Dedifferentiated amniotic fluid mesenchymal stem cell (primary cell): Measurements from ENCODE around the gene SLC8A1.

Experiments
- DNase-seq: peaks from one replicate; pipeline ENCODE4 v3.0.0-alpha.2; 2016; ENCODE audit errors: extremely low spot score

Gene SLC8A1

DNA sequence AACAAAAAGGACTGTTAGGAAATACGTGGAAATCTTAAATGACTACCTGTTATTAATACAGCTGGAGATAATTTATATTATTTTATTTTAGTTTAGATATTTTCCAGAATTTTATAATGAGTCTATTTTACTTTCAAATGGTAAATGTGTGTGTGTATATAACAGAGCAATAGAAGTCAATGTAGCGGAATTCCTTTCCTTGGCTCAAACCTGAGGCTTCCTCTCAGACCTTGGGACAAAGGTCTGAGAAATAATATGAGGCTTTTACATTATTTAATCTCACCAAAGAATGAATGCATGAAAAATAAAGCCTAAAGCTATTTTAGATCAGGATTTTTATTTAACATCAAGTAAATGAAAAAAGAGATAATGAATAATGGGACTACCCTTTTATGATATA lies 65.7 kb downstream of the SLC8A1 start:
- DNase-seq: no peak

GRCh38 chr2:40384714-40385113 lies 67.2 kb downstream of the SLC8A1 start:
- peak; percentile 59 for DNase-seq

- DNase-seq: no peak
Observed at GRCh38 chr2:40384233-40384632, 67.7 kb downstream of the SLC8A1 start.

- no peak for DNase-seq
Observed at GRCh38 chr2:40380721-40381120, 71.2 kb downstream of the SLC8A1 start.

- DNase-seq: no peak
Observed at GRCh38 chr2:40380041-40380440, 71.8 kb downstream of the SLC8A1 start.

GRCh38 chr2:40374543-40375240 lies 77.2 kb downstream of the SLC8A1 start:
- DNase-seq: no peak

DNA sequence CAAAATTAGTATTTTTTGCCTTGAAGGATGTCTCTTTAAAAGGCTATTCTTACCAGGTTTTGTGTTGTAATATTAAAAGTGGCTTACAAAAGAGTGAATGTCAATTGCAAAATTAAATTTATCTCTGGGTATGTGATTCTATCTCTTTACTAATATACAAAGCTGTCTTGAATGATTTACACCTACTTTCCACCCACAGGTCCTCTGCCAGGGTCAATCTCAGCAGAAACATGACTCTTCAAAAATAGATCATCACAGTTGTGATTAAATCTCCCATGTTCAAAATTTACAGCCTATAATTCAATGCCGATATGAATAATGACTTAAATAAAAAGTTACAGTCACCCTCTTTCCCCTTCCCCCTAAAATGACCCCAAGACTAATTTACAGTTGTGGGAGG lies 78.8 kb downstream of the SLC8A1 start:
- no peak for DNase-seq

GRCh38 chr2:40372283-40372985 lies 79.5 kb downstream of the SLC8A1 start:
- DNase-seq: no peak

GRCh38 chr2:40371525-40372282 lies 80.2 kb downstream of the SLC8A1 start:
- peak; percentile 89 for DNase-seq

- peak; percentile 60 for DNase-seq
Observed at GRCh38 chr2:40370007-40370395, 81.9 kb downstream of the SLC8A1 start.

GRCh38 chr2:40369267-40370006 lies 82.5 kb downstream of the SLC8A1 start:
- no peak for DNase-seq

- no peak for DNase-seq
Observed at GRCh38 chr2:40367652-40368051, 84.2 kb downstream of the SLC8A1 start.

DNA sequence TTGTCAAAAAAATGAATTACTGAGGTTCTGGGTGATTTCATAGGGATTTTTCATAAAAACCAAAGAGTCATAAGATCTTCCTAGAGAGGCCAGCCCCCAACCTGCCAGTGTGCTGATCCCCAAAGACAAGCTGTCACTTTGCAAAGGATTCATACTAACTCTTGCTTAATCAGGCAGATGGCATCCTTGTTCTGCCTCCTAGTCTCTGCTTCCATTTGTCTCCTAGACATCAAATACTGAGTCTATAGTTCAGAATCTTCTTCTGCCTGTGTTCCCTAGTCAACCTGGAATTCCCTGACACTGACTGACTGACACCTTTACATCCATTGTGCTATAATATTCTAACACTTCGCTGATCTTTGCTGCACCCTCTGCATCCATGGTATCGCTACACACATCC lies 84.9 kb downstream of the SLC8A1 start:
- DNase-seq: no peak

DNA sequence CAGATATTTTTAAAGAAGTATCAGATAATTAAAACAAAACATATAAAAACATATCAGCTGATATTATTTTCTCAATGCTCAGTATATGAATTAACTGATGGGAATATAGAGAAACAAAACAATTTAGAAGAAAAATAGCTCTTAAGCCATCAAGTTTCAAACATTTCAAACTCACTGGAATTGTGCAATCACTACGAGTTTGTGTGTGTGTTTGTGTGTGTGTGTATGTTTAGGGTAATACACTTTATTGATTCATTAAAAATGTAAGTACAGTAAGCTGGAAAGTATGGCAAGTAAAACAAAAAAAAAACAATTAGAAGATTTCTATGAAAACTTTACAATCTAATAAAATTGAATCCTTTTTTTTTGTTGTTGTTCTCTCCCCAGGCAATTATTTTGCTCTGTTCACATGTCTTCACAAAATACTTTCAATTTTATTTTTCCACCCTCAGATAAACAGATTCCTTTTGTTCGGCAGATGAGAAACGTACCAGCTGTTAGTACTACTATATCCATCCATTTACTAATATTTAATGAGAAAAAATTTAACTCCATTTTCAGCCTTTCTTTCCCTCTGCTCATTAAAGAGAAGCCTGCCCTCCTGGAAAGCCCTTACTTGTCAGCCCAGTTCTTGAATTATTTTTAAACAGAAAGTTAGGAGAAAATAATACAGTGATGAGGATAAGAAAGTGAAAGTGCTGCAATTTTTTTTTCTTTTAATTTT lies 87.6 kb downstream of the SLC8A1 start:
- DNase-seq: no peak

DNA sequence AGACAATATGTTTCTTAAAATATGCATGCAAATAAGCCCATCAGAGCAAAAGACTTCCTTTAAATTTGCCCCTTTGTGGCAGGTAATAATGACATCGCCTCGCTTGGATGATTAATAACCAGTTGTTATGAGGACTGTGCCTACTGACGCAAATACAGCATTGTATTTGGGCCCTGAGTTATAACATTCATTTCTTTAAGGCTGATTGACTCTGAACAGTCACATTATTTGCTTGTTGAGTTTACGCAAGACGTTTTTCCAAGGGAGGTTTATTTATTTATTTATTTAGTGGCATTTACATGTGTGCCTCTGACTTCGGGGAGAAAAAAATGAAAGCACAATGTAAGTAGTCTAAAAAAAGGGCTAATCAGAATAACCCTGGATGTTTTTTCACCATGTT lies 88.3 kb downstream of the SLC8A1 start:
- no peak for DNase-seq

GRCh38 chr2:40363231-40363630 lies 88.7 kb downstream of the SLC8A1 start:
- DNase-seq: no peak

GRCh38 chr2:40361478-40361877 lies 90.4 kb downstream of the SLC8A1 start:
- no peak for DNase-seq

GRCh38 chr2:40360652-40361051 lies 91.2 kb downstream of the SLC8A1 start:
- no peak for DNase-seq

DNA sequence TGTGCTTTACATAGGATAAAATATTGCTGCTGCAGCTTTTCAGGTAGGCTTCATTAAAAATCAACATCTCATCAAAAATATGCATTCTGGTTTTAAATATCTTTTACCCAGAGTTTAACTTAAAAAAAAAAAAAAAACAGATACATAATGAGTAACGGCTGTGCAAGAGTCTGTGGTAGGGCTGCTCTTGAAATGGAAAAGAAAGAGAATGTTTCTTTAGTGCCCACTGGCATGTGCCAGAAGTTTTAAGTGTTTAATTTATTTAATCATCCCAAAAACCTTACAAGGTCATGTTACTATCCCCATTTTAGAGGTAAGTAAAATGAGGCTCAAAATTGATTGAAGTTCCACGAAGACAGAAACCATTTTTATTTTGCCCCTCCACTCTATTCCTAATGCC lies 92.1 kb downstream of the SLC8A1 start:
- DNase-seq: no peak

- no peak for DNase-seq
Observed at GRCh38 chr2:40358783-40359182, 93.1 kb downstream of the SLC8A1 start.

DNA sequence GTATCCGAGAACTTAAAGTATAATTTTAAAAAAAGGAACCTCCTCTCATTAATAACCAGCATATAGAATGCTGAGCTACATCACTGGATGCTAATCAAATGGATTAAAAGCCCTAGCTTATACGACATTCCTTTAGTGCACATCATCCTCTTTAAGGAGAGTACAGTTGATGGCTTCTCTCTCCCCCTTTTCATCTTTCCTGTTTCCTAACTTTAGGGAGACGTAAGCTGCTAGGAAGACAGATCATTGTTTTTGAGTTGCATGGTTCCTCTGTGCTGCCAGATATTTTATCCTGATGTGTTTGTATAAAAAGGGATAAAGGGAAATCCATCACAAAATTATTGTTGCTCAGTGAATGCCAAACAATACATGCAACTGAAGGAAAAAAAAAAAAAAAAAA lies 94.2 kb downstream of the SLC8A1 start:
- DNase-seq: no peak
